HepG2 (cell line): Measurements from ENCODE around the gene NFATC4. TPM values are rescaled to one million over a fixed set of nuclear protein-coding genes. Genes with fewer than 3 reads are reported as not detected.
A peak's percentile ranks its signal among the peaks of the same experiment; 100 is the strongest.

Experiments used
- BHLHE40 ChIP-seq: IDR thresholded peaks from 2 replicates; pipeline ENCODE4 v1.6.1; 2011; ENCODE audit warnings: low read length, improper control_type of control experiment
- EEA1 ChIP-seq: sonication (generic); formaldehyde crosslinking; IDR thresholded peaks from 2 replicates; pipeline ENCODE4 v1.5.1; 2020; ENCODE audit warnings: mild to moderate bottlenecking, missing genetic modification reagents, borderline replicate concordance
- ELF4 ChIP-seq: sonication (generic); formaldehyde crosslinking; IDR thresholded peaks from 2 replicates; pipeline ENCODE4 v1.5.0; 2020; ENCODE audit warnings: missing genetic modification reagents, mild to moderate bottlenecking, moderate library complexity, borderline replicate concordance
- GTF3A ChIP-seq: sonication (generic); formaldehyde crosslinking; conservative IDR thresholded peaks from 2 replicates; pipeline ENCODE4 v1.4.0; 2020; ENCODE audit warnings: mild to moderate bottlenecking, missing genetic modification reagents
- HDAC1 ChIP-seq: sonication (generic); formaldehyde crosslinking; IDR thresholded peaks from 2 replicates; pipeline ENCODE4 v1.5.1; 2020; ENCODE audit warnings: mild to moderate bottlenecking, missing genetic modification reagents
- MTA1 ChIP-seq: sonication (generic); formaldehyde crosslinking; IDR thresholded peaks from 2 replicates; pipeline ENCODE4 v1.4.0; 2020; ENCODE audit warnings: missing genetic modification reagents, mild to moderate bottlenecking, borderline replicate concordance
- MTA3 ChIP-seq: sonication (generic); formaldehyde crosslinking; IDR thresholded peaks from 2 replicates; pipeline ENCODE4 v1.4.0; 2020; ENCODE audit warnings: missing genetic modification reagents
- MYNN ChIP-seq: sonication (generic); formaldehyde crosslinking; IDR thresholded peaks from 2 replicates; pipeline ENCODE4 v1.4.0; 2020; ENCODE audit warnings: mild to moderate bottlenecking, low read depth, missing genetic modification reagents
- NFE2 ChIP-seq: sonication (generic); formaldehyde crosslinking; IDR thresholded peaks from 2 replicates; pipeline ENCODE4 v1.4.0; 2020; ENCODE audit warnings: missing genetic modification reagents
- ONECUT2 ChIP-seq: sonication (generic); formaldehyde crosslinking; IDR thresholded peaks from 2 replicates; pipeline ENCODE4 v1.4.0; 2020; ENCODE audit warnings: missing genetic modification reagents
- STAG1 ChIP-seq: sonication (generic); formaldehyde crosslinking; IDR thresholded peaks from 2 replicates; pipeline ENCODE4 v1.4.0; 2020; ENCODE audit warnings: missing genetic modification reagents
- ZFY ChIP-seq: sonication (generic); formaldehyde crosslinking; IDR thresholded peaks from 2 replicates; pipeline ENCODE4 v1.4.0; 2020; ENCODE audit warnings: missing genetic modification reagents
- ZNF496 ChIP-seq: sonication (generic); formaldehyde crosslinking; IDR thresholded peaks from 2 replicates; pipeline ENCODE4 v1.8.1; 2023; ENCODE audit warnings: mild to moderate bottlenecking, moderate library complexity, missing genetic modification reagents; ENCODE audit not compliant: insufficient replicate concordance
- ZNF550 ChIP-seq: sonication (generic); formaldehyde crosslinking; IDR thresholded peaks from 2 replicates; pipeline ENCODE4 v1.4.0; 2020; ENCODE audit warnings: mild to moderate bottlenecking, missing genetic modification reagents, borderline replicate concordance
- ZNF598 ChIP-seq: sonication (generic); formaldehyde crosslinking; IDR thresholded peaks from 2 replicates; pipeline ENCODE4 v1.5.1; 2020; ENCODE audit warnings: mild to moderate bottlenecking, missing genetic modification reagents, borderline replicate concordance
- polyA plus RNA-seq, 8 experiments: library from polyadenylated mRNA; depleted of rRNA in 3 of 8; stranded (reverse) in 7 of 8; unstranded in 1 of 8; fragments of >200 nt; fragmentation: Illumina TruSeq in 4 of 8; extraction: Trizol in 4 of 8; gene quantifications; 2 replicates each; pipeline versions ENCODE4 v1.2.1 to v1.2.3, GENCODE V29; 2011 to 2016; ENCODE audit warnings: low read depth in 4 of 8, missing spikeins in 1 of 8, mixed read lengths in 1 of 8; ENCODE audit not compliant: insufficient read depth in 1 of 8
- total RNA-seq, 5 experiments: library from RNA; depleted of rRNA; stranded (reverse); fragments of >200 nt; fragmentation: Illumina TruSeq; extraction: Trizol; gene quantifications; 2 replicates each; pipeline ENCODE4 v1.2.3, GENCODE V29; 2016; ENCODE audit warnings: low read depth in 1 of 5
- TF ChIP-seq, protein P1 (sequence below): sonication (generic); formaldehyde crosslinking; IDR thresholded peaks from 2 replicates; pipeline ENCODE4 v1.4.0; 2020; ENCODE audit warnings: mild to moderate bottlenecking, missing genetic modification reagents
- TF ChIP-seq, protein P2 (sequence below): sonication (generic); formaldehyde crosslinking; IDR thresholded peaks from 2 replicates; pipeline ENCODE4 v1.8.0; 2022; ENCODE audit warnings: mild to moderate bottlenecking, missing genetic modification reagents, borderline replicate concordance
- TF ChIP-seq, protein P3 (sequence below): sonication (generic); formaldehyde crosslinking; conservative IDR thresholded peaks from 2 replicates; pipeline ENCODE4 v1.4.0; 2020; ENCODE audit warnings: mild to moderate bottlenecking, missing genetic modification reagents, moderate library complexity
- TF ChIP-seq, protein P4 (sequence below): sonication (generic); formaldehyde crosslinking; IDR thresholded peaks from 2 replicates; pipeline ENCODE4 v1.8.1; 2023; ENCODE audit warnings: mild to moderate bottlenecking, missing genetic modification reagents, borderline replicate concordance

The NFATC4 gene
- total and polyA plus RNA-seq, 2 of the 13 experiments (the other 11 are each of a cell fraction or from before 2014, with no cell fraction given): 0.04 to 0.15 TPM

DNA sequence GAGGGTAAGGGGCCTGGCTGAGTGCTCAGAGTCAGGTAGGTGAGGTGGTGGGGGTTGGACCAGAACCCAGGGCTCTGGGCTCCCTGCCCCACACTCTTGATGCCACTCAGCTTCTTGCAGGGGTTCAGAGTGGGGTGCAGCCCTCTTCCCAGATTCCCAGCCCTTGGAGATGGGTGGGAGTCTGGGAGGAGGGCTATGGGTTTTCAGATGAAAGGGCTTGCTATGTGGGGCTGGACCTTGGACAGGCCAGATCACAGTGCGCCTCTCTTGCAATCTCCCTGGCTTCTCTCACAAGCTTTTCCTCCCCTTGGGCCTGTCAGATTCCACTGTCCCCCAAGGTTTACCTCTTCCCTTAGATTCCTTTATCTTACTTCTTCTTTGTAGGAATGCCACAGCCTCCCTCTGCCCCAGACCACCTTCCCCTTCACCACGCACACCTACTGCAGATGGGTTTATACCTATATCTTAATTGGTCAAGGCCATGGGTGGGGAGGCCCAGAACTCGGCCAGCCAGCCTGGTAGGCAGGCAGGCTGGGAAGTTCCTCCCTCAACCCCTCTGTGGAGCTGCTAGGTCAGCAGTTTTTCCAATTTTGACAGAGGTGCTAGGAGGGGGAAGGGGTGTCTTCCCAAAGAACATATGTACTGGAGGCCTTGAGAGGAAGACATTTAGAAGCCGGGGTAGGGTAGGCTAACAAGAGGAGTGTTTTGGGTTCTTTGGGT lies 32.2 kb downstream of the NFATC4 start (continued):
- TF ChIP-seq, protein P1, sequence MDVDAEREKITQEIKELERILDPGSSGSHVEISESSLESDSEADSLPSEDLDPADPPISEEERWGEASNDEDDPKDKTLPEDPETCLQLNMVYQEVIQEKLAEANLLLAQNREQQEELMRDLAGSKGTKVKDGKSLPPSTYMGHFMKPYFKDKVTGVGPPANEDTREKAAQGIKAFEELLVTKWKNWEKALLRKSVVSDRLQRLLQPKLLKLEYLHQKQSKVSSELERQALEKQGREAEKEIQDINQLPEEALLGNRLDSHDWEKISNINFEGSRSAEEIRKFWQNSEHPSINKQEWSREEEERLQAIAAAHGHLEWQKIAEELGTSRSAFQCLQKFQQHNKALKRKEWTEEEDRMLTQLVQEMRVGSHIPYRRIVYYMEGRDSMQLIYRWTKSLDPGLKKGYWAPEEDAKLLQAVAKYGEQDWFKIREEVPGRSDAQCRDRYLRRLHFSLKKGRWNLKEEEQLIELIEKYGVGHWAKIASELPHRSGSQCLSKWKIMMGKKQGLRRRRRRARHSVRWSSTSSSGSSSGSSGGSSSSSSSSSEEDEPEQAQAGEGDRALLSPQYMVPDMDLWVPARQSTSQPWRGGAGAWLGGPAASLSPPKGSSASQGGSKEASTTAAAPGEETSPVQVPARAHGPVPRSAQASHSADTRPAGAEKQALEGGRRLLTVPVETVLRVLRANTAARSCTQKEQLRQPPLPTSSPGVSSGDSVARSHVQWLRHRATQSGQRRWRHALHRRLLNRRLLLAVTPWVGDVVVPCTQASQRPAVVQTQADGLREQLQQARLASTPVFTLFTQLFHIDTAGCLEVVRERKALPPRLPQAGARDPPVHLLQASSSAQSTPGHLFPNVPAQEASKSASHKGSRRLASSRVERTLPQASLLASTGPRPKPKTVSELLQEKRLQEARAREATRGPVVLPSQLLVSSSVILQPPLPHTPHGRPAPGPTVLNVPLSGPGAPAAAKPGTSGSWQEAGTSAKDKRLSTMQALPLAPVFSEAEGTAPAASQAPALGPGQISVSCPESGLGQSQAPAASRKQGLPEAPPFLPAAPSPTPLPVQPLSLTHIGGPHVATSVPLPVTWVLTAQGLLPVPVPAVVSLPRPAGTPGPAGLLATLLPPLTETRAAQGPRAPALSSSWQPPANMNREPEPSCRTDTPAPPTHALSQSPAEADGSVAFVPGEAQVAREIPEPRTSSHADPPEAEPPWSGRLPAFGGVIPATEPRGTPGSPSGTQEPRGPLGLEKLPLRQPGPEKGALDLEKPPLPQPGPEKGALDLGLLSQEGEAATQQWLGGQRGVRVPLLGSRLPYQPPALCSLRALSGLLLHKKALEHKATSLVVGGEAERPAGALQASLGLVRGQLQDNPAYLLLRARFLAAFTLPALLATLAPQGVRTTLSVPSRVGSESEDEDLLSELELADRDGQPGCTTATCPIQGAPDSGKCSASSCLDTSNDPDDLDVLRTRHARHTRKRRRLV (CRISPR knock-in tag): no peak
- TF ChIP-seq, protein P2, sequence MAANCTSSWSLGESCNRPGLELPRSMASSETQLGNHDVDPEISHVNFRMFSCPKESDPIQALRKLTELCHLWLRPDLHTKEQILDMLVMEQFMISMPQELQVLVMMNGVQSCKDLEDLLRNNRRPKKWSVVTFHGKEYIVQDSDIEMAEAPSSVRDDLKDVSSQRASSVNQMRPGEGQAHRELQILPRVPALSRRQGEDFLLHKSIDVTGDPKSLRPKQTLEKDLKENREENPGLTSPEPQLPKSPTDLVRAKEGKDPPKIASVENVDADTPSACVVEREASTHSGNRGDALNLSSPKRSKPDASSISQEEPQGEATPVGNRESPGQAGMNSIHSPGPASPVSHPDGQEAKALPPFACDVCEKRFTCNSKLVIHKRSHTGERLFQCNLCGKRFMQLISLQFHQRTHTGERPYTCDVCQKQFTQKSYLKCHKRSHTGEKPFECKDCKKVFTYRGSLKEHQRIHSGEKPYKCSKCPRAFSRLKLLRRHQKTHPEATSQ: no peak
- TF ChIP-seq, protein P3, sequence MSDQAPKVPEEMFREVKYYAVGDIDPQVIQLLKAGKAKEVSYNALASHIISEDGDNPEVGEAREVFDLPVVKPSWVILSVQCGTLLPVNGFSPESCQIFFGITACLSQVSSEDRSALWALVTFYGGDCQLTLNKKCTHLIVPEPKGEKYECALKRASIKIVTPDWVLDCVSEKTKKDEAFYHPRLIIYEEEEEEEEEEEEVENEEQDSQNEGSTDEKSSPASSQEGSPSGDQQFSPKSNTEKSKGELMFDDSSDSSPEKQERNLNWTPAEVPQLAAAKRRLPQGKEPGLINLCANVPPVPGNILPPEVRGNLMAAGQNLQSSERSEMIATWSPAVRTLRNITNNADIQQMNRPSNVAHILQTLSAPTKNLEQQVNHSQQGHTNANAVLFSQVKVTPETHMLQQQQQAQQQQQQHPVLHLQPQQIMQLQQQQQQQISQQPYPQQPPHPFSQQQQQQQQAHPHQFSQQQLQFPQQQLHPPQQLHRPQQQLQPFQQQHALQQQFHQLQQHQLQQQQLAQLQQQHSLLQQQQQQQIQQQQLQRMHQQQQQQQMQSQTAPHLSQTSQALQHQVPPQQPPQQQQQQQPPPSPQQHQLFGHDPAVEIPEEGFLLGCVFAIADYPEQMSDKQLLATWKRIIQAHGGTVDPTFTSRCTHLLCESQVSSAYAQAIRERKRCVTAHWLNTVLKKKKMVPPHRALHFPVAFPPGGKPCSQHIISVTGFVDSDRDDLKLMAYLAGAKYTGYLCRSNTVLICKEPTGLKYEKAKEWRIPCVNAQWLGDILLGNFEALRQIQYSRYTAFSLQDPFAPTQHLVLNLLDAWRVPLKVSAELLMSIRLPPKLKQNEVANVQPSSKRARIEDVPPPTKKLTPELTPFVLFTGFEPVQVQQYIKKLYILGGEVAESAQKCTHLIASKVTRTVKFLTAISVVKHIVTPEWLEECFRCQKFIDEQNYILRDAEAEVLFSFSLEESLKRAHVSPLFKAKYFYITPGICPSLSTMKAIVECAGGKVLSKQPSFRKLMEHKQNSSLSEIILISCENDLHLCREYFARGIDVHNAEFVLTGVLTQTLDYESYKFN: peak; percentile 34; the same call in 1 of the 2 replicates
- no peak for TF ChIP-seq NFE2 (CRISPR knock-in tag)
- TF ChIP-seq MTA1: peak; percentile 49; the same call in 1 of the 2 replicates
- TF ChIP-seq STAG1: no peak
- no peak for TF ChIP-seq ONECUT2
- no peak for TF ChIP-seq BHLHE40
- TF ChIP-seq, protein P4, sequence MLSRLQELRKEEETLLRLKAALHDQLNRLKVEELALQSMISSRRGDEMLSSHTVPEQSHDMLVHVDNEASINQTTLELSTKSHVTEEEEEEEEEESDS (CRISPR knock-in tag): 0 out of 2 replicates have a peak, but pooled peaks have one; percentile 23
- no peak for TF ChIP-seq MTA3 (CRISPR knock-in tag)
- TF ChIP-seq MYNN (CRISPR knock-in tag): no peak
- 0 out of 2 replicates have a peak, but pooled peaks have one; percentile 60 for TF ChIP-seq ZNF550 (CRISPR knock-in tag)
- no peak for TF ChIP-seq ZFY (CRISPR knock-in tag)
- TF ChIP-seq EEA1: 0 out of 2 replicates have a peak, but pooled peaks have one; percentile 70
- no peak for TF ChIP-seq ZNF496 (CRISPR knock-in tag)
- no peak for TF ChIP-seq ELF4
- TF ChIP-seq GTF3A (CRISPR knock-in tag): no peak
- peak; percentile 28; the same call in 1 of the 2 replicates for TF ChIP-seq HDAC1 (CRISPR knock-in tag)
- TF ChIP-seq ZNF598 (CRISPR knock-in tag): no peak
